Smooth muscle cell of the brain vasculature (primary cell): ENCODE data around the gene TRIM29.
"Not testable (repeated sequence)": the region's sequence is repeated elsewhere in the genome, so short reads cannot be mapped to it uniquely, and the experiment has no call there.

Experiments
- DNase-seq: peaks from one replicate; pipeline ENCODE4 v3.0.0-alpha.2; 2012; ENCODE audit warnings: low read depth, low spot score

TRIM29 gene, protein sequence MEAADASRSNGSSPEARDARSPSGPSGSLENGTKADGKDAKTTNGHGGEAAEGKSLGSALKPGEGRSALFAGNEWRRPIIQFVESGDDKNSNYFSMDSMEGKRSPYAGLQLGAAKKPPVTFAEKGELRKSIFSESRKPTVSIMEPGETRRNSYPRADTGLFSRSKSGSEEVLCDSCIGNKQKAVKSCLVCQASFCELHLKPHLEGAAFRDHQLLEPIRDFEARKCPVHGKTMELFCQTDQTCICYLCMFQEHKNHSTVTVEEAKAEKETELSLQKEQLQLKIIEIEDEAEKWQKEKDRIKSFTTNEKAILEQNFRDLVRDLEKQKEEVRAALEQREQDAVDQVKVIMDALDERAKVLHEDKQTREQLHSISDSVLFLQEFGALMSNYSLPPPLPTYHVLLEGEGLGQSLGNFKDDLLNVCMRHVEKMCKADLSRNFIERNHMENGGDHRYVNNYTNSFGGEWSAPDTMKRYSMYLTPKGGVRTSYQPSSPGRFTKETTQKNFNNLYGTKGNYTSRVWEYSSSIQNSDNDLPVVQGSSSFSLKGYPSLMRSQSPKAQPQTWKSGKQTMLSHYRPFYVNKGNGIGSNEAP

DNA sequence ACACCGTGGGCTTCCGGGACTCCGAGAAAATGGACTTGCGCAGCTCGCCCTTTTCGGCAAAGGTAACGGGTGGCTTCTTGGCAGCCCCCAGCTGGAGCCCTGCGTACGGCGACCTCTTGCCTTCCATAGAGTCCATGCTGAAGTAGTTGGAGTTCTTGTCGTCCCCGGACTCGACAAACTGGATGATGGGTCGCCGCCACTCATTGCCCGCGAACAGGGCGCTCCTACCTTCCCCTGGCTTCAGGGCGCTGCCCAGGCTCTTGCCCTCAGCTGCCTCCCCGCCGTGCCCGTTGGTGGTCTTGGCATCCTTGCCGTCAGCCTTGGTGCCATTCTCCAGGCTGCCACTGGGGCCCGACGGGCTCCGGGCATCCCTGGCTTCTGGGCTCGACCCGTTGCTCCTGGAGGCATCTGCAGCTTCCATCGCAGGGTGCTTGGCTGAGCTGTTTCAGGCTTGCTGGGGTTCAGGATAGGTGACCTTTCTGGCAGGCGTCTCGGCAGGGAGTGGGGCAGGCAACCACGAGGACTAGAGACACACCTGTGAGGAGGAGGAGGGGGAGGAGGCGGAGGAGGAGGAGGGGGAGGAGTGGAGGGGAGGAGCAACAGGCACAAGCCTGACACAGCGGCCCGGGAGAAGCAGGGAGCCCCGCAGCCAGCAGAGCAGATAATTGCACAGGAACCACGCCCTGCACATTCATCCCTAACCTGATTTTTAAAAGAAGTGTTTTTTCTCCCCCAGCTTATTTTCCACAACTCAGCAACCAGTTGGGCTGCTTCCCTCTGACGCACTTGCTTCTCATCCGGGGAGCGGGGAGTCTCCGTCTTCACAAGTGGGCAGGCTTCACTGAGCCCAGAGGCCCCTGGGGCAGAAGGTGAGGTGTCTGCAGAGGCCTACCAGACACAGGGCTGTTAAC is at the start of gene TRIM29:
TRIM29 (minus strand) TSS at position 503 of the 911 bp plus-strand sequence; CDS start at position 421, 82 bp downstream.
- no peak for DNase-seq

DNA sequence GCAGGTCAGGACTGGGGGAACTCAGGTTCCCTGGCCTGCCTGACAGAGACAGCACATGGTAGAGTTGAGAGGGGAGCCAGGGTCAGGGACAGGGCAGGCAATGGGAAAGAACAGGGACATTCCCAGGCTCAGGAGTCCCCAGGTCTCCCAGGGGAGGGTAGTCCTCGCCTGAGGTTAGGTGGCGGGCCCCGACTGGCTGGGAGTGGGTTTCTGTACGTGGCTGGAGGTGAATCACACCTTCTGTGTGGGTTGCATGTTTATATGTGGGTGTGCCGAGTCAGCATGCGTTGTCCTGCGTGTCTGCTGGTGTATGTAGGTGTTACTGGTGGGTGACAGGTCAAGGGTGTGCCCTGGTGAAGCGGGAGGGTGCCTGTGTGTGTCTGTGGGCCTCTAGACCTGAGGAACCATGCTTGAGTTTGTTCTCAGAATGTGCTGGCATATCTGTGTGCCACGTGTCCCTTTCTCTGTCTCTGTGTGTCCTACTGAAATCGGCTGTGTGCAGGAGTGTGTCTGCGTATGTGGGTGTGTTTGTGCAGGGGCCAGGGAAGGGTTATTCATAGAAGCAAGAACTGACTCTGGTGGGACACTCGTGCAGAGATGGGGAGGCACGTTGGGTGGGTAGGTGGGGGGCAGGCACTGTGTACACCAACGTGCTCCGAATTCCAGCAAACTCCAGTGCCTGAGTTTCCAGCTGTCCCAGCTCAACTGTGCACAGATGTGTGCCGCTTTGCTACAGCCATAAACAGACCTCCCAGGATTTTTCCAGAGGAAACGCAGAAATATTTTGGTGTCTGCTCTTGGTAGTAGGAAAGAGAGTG is 49.1 kb upstream of the TRIM29 start:
- DNase-seq = no peak

DNA sequence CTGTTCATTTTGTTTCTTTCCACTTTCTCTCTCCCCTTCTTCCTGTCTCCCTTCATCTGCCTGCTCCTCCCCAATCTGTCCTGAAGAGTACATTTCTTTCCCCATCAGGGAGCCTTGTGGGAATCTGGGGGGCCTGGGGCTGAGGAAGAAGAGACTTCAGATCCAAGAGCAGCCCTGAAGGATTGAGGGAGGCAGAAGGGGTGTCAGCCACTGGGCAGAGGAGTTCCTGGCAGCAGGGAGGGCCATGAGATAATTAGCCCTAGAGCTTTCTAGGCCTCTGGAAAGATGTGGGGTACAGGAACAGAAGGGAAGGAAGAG is 48.5 kb upstream of the TRIM29 start:
- no peak for DNase-seq

DNA sequence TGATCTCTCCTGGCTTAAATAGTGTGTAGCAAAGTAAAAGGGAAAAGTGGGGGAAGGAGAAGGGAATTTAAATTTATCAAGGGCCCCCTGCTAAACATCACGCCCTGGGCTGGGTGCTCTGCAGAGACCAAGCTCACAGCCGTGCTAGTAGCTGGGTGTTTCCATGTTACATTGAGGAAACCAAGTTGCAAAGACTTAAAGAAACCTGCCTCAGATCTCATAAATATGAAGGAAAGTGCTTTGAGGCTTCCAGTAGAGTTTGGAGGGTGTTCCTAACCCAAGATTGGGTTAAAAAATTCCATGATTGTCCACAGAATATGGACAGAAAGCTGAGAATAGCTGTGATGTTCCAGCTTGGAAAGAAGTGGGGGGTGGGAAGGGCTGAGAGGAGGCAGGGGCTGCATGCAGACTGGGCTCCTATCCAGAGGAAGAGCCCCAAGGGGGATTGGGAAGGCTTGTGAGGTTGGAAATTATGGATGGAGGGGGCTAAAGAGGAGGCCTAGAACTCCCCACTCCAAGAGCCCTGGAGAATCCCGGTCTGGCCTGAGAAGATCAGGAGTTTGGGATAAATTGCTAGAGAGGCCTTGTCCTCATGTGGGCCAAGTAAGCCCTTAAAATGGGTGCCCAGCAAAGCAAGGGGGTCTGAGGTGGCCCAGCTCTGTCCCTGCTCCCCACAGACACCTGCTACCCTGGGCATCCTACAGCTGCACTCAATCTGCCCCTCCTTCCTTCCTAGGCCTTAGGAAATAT is 48.0 kb upstream of the TRIM29 start:
- DNase-seq = no peak

DNA sequence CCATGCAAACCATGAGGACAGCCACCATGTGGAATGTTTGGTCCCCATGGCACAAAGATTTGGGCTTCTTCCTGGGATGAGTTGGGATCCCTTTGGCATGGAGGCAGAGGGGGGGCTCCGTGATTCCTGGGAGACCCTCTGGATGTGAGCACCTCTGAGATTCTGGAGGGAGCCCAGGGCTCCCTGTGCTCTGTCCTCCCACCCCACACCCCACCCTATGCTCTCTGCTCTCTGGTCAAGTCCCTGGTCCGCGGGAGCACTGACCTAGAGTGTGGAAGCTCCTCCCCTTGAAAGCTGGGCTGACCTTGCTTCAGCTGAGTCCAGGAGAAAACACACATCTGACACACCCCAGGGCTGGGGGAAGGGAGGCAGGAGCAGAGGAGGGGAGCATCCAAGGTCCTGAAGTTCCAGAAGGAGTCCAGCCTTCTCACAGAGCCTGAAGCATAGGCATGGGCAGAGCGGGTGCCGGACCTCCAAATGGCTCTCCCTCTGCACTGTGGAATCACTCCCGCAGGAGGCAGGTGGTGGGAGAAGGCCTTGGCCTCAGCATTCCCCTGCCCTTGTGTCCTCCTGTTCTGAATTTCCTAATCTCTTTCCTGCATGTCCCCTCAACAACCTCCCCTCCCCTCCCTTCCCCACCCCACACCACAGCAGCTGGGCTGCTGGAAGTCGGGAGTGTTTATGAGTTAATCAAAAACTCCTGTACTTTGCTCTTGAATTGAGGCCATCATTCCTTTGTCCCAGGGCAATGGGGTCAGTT is 47.2 kb upstream of the TRIM29 start:
- no peak for DNase-seq

DNA sequence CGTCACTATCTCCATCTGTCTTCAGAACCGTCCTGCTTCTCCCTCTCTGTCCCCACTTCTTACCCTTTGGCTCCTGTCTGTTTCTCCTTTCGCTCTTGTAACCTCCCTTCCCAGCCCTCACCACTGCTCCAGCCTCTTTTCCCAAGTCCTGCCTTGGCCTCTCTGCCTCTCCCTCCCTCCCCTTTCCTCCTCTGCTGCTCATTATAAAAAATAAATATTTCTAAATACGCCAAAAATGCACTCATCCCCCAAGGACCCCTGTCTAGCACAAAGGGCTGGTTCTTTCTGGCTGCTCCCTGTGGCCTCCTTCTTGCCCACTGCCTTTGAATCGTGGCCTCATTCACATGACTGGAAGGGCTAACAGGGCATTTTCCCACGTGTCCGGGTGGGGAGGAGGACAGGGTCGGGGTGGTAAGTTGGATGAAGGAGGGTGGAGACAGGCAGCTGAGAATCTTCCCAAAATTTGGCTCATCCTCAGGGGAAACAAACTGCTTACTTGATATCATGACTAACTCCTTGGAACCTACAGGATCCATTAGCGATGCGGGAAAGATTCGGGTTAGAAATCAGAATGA is 46.5 kb upstream of the TRIM29 start:
- no peak for DNase-seq

DNA sequence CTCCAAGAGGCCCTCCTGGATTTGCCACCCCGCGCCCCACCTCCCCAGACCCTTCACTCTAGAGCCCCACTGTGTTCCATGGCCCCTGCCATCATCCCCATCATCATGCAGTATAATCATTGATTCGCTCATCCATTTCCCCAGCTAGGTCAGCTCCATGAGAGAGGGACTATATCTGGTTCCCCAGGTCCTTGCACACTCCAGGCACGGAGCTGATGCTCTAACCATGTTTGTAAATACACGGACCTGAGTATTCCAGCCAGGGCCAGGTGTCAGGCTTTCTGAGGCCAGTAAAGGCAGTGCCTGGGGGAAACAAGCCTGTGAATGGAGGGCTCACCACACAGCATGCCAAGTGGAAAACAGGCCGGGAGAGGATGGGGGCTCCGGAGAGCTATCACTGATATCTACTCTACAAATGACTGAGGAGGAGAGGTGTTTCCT is 45.8 kb upstream of the TRIM29 start:
- DNase-seq = no peak

DNA sequence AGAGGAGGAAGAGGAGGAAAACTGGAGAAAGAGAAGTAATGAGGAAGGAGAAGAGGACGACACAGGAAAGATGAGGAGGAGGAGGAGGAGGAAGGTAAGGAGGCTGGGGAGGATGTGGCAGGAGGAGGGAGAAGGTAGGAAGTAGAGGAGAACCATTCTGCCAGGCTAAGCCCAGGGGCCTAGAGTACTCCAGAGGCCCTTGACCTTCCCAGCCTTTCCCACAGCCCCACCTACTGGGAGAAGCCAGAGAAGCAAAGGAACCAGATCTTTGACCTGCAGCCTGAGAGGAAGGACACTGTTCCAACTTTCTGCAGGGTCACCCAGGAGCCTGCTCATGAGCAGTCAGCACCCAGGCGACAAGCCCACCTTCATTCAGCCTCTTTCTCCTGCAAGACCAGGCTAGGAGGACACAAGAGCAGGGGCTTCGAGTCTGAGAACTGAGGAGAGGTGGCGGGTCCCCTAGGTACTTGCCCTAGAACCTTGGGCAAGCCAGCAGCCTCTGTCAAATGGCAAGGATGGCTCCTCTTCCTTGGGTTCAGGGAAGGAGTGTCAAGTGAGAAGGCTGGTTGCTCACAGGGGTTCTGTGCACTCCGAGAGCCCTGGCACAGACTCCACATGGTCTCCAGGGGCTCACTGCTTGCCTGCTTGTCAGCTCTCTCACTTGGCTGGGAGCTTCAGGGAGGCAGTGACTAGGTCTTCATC is 45.0 kb upstream of the TRIM29 start:
- no peak for DNase-seq

DNA sequence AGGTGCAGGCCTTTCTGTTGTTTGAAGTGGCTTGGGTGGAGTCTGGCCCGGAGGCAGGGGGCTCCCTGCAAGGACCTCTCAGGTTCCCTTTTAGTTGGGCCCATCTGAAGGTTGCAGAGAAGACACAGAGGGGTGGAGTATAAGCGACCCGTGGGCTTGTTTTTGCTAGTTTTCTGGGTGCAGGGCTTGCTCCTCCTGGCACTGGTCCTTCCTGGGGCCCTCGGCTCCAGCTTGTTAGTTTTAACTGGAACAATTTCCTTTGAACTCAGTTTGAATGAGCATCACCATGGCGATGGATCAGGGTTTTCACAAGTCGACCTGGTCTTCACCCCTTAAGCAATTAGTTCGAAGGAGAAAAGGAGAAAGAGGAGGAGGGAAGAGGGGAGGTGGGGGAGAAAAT is 44.5 kb upstream of the TRIM29 start:
- DNase-seq = no peak

DNA sequence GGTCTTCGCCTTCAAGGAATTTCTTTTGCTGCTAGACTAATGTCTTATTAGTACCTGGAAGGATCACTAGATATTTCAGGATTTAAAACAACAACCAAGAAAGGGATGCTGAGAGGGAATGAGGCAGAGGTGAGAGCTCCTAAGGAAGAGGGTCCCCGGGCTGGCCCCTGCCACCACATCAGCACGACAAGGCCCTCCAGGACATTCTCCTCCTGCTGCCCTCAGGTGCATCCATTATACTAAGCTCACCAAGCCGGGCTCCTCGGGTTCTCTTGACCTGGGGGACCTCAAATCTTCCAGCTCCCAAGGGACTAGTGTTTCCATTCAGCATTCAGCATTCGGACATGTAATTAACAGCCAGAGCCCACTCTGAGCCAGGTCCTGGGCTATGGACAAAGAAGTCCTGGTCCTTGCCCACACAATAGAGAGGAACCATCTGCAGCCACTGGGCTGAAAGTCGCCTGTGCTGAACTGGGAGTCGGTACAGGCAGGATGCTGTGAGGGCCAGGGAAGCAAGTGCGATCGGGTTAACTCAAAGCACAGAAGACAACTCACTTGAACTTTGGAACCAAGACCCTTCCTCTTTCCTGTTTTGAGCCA is 43.6 kb upstream of the TRIM29 start:
- no peak for DNase-seq

DNA sequence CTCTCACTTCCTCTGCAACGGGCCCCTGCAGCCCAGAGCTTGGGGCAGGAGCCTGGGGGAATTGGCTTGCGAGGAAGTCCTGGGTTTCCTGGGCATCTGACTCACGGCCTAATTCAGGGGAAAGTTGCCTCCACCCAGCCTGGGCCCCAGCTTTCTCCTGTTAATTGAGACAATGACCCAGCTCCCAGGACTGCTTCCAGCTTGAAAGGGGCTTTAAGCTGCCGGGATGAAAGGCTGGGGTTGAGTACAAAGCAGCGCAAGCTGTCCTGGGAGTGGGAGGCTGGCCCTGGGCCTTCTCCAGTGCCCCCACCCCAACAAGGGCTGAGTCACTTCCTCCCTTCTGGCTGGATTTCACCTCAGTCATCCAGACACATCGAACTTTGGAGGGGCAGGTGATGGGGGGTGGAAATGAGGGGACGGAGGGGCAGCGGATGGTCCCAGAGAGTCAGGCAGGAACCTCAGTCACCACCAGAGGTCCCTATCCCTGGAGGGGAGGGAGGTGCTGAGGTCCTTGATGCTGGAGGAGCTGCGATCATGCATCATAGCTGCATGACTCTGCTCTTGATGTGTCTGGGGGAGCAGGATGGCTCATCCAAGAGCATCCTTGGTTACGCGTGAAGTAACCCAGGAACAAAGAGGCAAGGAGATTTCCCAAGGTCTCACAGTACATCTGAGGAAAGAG is 42.8 kb upstream of the TRIM29 start:
- DNase-seq = no peak

DNA sequence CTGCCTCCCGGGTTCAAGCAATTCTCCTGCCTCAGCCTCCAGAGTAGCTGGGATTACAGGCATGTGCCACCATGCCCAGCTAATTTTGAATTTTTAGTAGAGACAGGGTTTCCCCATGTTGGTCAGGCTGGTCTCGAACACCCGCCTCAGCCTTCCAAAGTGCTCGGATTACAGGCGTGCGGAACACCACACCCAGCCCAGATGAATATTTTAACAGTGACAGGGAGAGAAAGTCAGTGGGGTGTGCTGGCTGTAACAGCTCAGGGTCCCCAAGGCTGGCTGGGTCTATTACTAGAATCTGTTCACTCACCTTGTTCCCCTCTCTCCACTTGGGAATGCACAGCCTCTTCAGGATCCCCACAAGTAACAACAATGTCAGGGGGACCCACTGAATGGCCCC is 42.1 kb upstream of the TRIM29 start:
- not testable (repeated sequence) for DNase-seq

DNA sequence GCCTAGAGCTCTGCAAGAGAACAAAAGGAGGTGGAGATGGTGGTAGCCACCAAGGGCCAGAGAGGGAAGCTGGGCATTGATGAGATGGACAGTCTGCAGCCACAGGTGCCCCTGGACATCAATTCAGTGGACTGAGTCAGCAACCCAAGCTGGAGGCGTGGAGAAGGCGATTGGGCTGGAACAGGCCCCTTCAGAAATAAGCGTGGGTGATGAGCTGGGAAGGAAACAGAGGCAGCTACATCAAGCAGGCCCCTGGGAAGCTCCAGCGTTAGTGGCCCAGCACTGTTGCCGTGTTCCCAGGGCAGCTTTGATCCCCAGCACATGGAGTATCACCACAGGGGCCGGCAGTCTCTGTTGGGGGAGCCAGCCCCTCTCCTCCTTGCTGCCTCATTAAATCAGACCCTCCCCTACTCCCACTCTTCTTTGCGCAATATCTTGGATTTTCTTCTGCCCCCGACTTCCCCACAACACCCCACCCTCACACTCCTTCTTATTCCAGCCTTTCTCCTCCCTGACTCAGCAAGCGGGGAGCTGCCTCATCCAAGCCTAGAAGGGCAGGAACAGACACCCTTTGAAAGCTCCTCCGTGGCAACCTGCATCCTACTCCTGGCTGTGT is 41.3 kb upstream of the TRIM29 start:
- DNase-seq = no peak

DNA sequence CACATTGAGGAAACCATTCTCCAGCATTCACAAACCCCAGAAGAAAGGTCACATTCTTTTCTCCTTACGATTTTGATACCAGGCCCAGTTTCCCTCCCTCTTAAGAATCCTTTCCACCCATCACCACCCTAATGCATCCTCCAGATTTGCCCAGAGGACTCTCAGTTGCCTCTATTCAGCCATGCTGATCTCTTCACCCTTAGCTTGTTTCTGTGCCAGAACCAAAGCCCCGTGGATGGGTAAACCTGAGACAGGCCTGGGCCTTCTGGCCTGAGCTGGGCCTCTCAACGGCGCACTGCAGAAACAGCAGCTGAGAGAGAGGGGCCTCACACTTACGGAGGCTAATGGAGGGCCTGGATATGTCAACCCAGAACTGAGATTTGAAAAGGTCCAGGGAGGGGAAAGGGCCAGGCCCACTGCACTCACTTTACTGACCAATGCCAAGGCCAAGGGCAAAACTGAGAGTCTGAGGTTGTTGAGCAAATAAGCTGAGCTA is 40.7 kb upstream of the TRIM29 start:
- no peak for DNase-seq

DNA sequence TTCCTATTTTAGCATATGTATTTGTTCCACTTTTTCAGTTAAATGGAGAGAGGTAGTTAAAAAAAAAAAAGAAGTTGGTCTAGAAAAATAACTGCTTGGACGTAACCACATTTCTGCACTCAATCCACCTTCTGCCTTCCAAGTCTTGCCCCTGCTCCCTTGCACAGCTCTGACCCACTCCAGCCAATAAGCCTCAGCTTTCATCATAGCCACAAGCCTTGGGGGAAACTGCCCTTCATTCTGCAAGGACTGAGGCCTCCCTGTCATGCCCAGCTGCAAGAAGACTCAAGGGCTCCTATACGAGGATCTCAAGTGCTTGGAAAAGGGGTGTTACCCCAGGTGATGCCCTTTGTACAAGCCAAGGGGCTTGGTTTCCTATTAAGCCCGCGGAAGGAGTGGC is 37.0 kb upstream of the TRIM29 start:
- DNase-seq = no peak

DNA sequence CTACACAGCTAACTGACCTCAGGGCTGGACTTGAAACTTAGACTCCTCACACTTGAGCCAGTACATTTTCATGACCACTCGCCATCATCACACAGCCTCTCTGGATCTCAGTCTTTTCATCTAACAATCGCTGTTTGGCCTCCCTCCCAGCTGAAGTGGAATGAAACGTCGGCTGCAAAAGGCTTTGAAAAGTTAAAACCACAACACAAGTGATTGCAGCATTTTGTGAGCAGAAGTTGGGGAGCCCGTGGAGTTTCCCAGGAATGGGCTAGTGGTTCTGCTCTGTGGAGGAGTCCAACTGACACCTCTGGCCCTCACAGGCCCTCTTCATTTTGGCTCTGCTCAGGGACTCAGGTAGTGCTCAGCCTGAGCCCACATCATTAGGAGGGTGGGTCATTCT is 35.9 kb upstream of the TRIM29 start:
- no peak for DNase-seq

DNA sequence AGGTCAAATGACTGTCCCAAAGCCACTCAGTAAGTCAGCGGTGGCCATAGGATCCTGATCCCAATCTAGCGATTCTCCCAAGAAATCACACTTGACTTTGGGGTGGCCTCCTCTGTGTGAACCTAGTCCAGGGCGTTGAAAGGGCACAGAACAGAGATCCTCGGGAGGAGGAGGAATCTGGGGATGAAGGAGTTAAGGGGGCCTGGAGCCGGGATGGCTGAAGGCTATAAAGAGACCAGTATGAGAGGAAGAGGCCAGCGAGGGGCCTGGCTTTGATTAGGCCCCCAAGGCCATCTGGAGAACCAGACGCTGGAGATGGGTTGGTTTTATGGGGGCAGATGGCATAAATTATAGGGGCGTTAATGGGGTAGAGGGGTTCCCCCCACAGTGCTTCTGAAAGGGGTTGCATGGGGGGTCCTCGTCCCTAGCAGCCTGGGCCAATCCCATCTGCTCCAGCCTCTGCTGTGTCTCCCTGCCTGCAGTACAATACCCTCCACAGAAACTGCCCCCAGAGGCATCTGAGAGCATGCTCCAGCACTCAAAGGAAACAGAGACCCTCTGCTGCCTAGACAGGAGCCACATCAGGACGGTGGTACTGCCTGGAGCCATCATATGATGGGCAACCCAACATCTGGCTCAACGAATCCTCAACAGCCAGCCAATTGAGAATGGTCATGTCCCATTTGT is 35.2 kb upstream of the TRIM29 start:
- DNase-seq = no peak
